Smooth muscle cell (in vitro differentiated cells): ENCODE results near the gene STX18. TPM values are rescaled to one million over a fixed set of nuclear protein-coding genes. Genes with fewer than 3 reads are reported as not detected.
"Not testable (repeated sequence)": the region's sequence is repeated elsewhere in the genome, so short reads cannot be mapped to it uniquely, and the experiment has no call there.

Source experiments
- DNase-seq: peaks from one replicate; lab custom pipeline; 2025; ENCODE audit not compliant: unreplicated experiment; lab: John Stamatoyannopoulos, UW
- H2AFZ ChIP-seq: fragments of 200-600 bp; sonication (generic); 2 replicates; pipeline ENCODE4 v1.6.0; 2016; ENCODE audit warnings: antibody characterized with exemption, low read depth, mild to moderate bottlenecking
- H3F3A ChIP-seq: fragments of 200-600 bp; sonication (generic); 2 replicates; pipeline ENCODE4 v1.6.0; 2017; ENCODE audit warnings: antibody characterized with exemption, low read depth
- H3K27ac ChIP-seq: fragments of 200-600 bp; sonication (generic); 2 replicates; pipeline ENCODE4 v1.5.1; 2016; ENCODE audit warnings: low read depth, mild to moderate bottlenecking
- H3K27me3 ChIP-seq: fragments of 200-600 bp; sonication (generic); 2 replicates; pipeline ENCODE4 v1.6.1; 2016; ENCODE audit warnings: low read depth, mild to moderate bottlenecking
- H3K36me3 ChIP-seq: fragments of 200-600 bp; sonication (generic); 2 replicates; pipeline ENCODE4 v1.5.1; 2016; ENCODE audit warnings: low read depth
- H3K4me1 ChIP-seq: fragments of 200-600 bp; sonication (generic); 2 replicates; pipeline ENCODE4 v1.5.1; 2016; ENCODE audit warnings: low read depth
- H3K4me2 ChIP-seq: fragments of 200-600 bp; sonication (generic); 2 replicates; pipeline ENCODE4 v1.6.0; 2016; ENCODE audit warnings: mild to moderate bottlenecking
- H3K4me3 ChIP-seq: fragments of 200-600 bp; sonication (generic); 2 replicates; pipeline ENCODE4 v1.5.1; 2016; ENCODE audit warnings: mild to moderate bottlenecking
- H3K79me2 ChIP-seq: fragments of 200-600 bp; sonication (generic); 2 replicates; pipeline ENCODE4 v1.6.0; 2016; ENCODE audit warnings: low read depth, mild to moderate bottlenecking
- H3K9ac ChIP-seq: fragments of 200-600 bp; sonication (generic); 2 replicates; pipeline ENCODE4 v1.6.0; 2016; ENCODE audit warnings: low read depth
- H3K9me3 ChIP-seq: fragments of 200-600 bp; sonication (generic); replicated peaks from 2 replicates; pipeline ENCODE4 v1.5.1; 2016; ENCODE audit warnings: low read depth
- H4K20me1 ChIP-seq: fragments of 200-600 bp; sonication (generic); 2 replicates; pipeline ENCODE4 v1.6.0; 2016; ENCODE audit warnings: low read depth
- CTCF ChIP-seq: fragments of 200-600 bp; sonication (generic); IDR thresholded peaks from 2 replicates; pipeline ENCODE4 v1.5.1; 2017; ENCODE audit warnings: borderline replicate concordance, mild to moderate bottlenecking, antibody characterized with exemption; ENCODE audit not compliant: insufficient read depth, poor library complexity, severe bottlenecking
- WGBS: methylation state at CpG from one replicate; pipeline ENCODE4 v1.1.7; 2016; ENCODE audit warnings: low lambda C conversion rate; 5-methylcytosine and 5-hydroxymethylcytosine counted together
- polyA plus RNA-seq: library from polyadenylated mRNA; unstranded; fragments of >200 nt; fragmentation: Nextera tagmentation; extraction: Ambion mirVana; gene quantifications from 2 replicates; pipeline ENCODE4 v1.2.1, GENCODE V29; 2016
- total RNA-seq: library from RNA; depleted of rRNA; stranded (reverse); fragments of >200 nt; gene quantifications from 2 replicates; pipeline ENCODE4 v1.2.3, GENCODE V29; 2014

Gene STX18
- total and polyA plus RNA-seq, 2 experiments from 2014 or later, result 17.7 to 23.3 TPM

- no peaks in the 10 kb centered on the region for H3K79me2 ChIP-seq
- 86% methylated on average over 7 of the region's 9 CpGs for WGBS
- H3K4me3 ChIP-seq, result no peak overlapping the region
- H3K4me1 ChIP-seq, result peaks cover 9% of the 10 kb centered on the region
- H3K36me3 ChIP-seq, result no peaks in the 10 kb centered on the region
- no peak overlapping the region for H3K9ac ChIP-seq
- peaks cover 14% of the 10 kb centered on the region for H4K20me1 ChIP-seq
- H3K9me3 ChIP-seq, result no peaks in the 10 kb centered on the region
- H2AFZ ChIP-seq, result no peak overlapping the region
- no peaks in the 10 kb centered on the region for H3F3A ChIP-seq
- no peak overlapping the region for H3K27ac ChIP-seq
- DNase-seq, result no peak
- H3K27me3 ChIP-seq, result no peaks in the 10 kb centered on the region
- no peak overlapping the region for H3K4me2 ChIP-seq
- TF ChIP-seq CTCF, result no peak
Observed at GRCh38 chr4:4423706-4424498, 117.9 kb downstream of the STX18 start.

- Histone ChIP-seq H3K4me3 (no peak overlapping the region), H3K4me2 (no peak overlapping the region), H3K9me3 (no peaks in the 10 kb centered on the region), H3K79me2 (no peaks in the 10 kb centered on the region), H3K27ac (no peak overlapping the region), H3K36me3 (no peaks in the 10 kb centered on the region), H4K20me1 (peaks cover 13% of the 10 kb centered on the region), H3K9ac (no peak overlapping the region), H3K27me3 (no peaks in the 10 kb centered on the region), H2AFZ (no peak overlapping the region), H3F3A (no peaks in the 10 kb centered on the region), H3K4me1 (peaks cover 9% of the 10 kb centered on the region)
- no peak for TF ChIP-seq CTCF
- no peak for DNase-seq
- 92% methylated on average over 12 of the region's 12 CpGs for WGBS
Observed at GRCh38 chr4:4422856-4423499, 118.9 kb downstream of the STX18 start.

DNA sequence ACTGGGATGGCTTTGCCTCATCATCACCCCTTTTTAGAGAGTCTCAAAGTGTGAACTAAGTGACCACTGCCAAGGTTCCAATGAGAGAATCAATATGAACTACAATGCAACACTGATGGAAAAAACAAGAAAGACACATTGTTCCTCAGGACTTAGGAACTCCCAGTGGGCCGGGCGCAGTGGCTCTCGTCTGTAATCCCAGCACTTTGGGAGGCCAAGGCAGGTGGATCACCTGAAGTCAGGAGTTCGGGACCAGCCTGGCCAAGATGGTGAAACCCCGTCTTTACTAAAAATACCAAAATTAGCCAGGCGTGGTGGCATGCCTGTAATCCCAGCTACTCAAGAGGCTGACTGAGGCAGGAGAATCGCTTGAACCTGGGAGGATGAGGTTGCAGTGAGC, 119.7 kb downstream of the STX18 start:
- H3K4me3 ChIP-seq, H3F3A ChIP-seq, H2AFZ ChIP-seq, H3K4me1 ChIP-seq, H3K27ac ChIP-seq, H3K4me2 ChIP-seq, H3K9me3 ChIP-seq, H3K9ac ChIP-seq, H3K36me3 ChIP-seq, H3K79me2 ChIP-seq, H4K20me1 ChIP-seq, H3K27me3 ChIP-seq, DNase-seq: not testable (repeated sequence)
- WGBS, result 99% methylated on average over 7 of the region's 7 CpGs

GRCh38 chr4:4421356-4421755, 120.5 kb downstream of the STX18 start:
- no peak for TF ChIP-seq CTCF

More at GRCh38 chr4:4421356-4421755, 120.5 kb downstream of the STX18 start:
- no peaks in the 10 kb centered on the region for H3K9me3 ChIP-seq
- peaks cover 2% of the 10 kb centered on the region for H4K20me1 ChIP-seq
- no peaks in the 10 kb centered on the region for H3F3A ChIP-seq
- H3K4me2 ChIP-seq, result no peak overlapping the region
- H3K36me3 ChIP-seq, result no peaks in the 10 kb centered on the region
- 98% methylated on average over 11 of the region's 11 CpGs for WGBS
- DNase-seq, result no peak
- H2AFZ ChIP-seq, result no peak overlapping the region
- no peak overlapping the region for H3K27ac ChIP-seq
- H3K4me3 ChIP-seq, result no peak overlapping the region
- H3K79me2 ChIP-seq, result no peaks in the 10 kb centered on the region
- H3K4me1 ChIP-seq, result no peaks in the 10 kb centered on the region
- no peaks in the 10 kb centered on the region for H3K27me3 ChIP-seq
- no peak overlapping the region for H3K9ac ChIP-seq
